MM.1S (cell line): ENCODE results near the gene NRXN3.

ENCODE experiments used
- DNase-seq: peaks from one replicate; pipeline ENCODE4 v3.0.0-alpha.2; 2015
- H2AFZ ChIP-seq: fragments of 300-600 bp; sonication (generic); 2 replicates; pipeline ENCODE4 v1.6.0; 2016; ENCODE audit warnings: antibody characterized with exemption, low read length
- H3F3A ChIP-seq: fragments of 300-600 bp; sonication (generic); 2 replicates; pipeline ENCODE4 v1.6.1; 2016; ENCODE audit warnings: mild to moderate bottlenecking, antibody characterized with exemption, low read length, moderate library complexity, mixed read lengths; ENCODE audit not compliant: insufficient read depth
- H3K27ac ChIP-seq: fragments of 300-600 bp; sonication (generic); 2 replicates; pipeline ENCODE4 v1.5.1; 2016; ENCODE audit warnings: mild to moderate bottlenecking, low read length
- H3K27me3 ChIP-seq: fragments of 300-600 bp; sonication (generic); replicated peaks from 2 replicates; pipeline ENCODE4 v1.6.0; 2016; ENCODE audit warnings: low read length; ENCODE audit not compliant: insufficient read depth
- H3K36me3 ChIP-seq: fragments of 300-600 bp; sonication (generic); replicated peaks from 2 replicates; pipeline ENCODE4 v1.6.1; 2016; ENCODE audit warnings: mild to moderate bottlenecking, low read length, mixed read lengths; ENCODE audit not compliant: insufficient read depth
- H3K4me1 ChIP-seq: fragments of 300-600 bp; sonication (generic); 2 replicates; pipeline ENCODE4 v1.6.1; 2016; ENCODE audit warnings: low read length, mixed read lengths
- H3K4me2 ChIP-seq: fragments of 300-600 bp; sonication (generic); 2 replicates; pipeline ENCODE4 v1.6.0; 2016; ENCODE audit warnings: low read depth, low read length
- H3K4me3 ChIP-seq: fragments of 300-600 bp; sonication (generic); 2 replicates; pipeline ENCODE4 v1.5.1; 2016; ENCODE audit warnings: low read length, mixed read lengths
- H3K79me2 ChIP-seq: fragments of 300-600 bp; sonication (generic); 2 replicates; pipeline ENCODE4 v1.6.1; 2016; ENCODE audit warnings: mixed run types, low read length, mixed read lengths
- H3K9ac ChIP-seq: fragments of 300-600 bp; sonication (generic); 2 replicates; pipeline ENCODE4 v1.6.1; 2016; ENCODE audit warnings: low read length, mixed read lengths
- H3K9me2 ChIP-seq: fragments of 300-600 bp; sonication (generic); replicated peaks from 2 replicates; pipeline ENCODE4 v1.6.1; 2016; ENCODE audit warnings: mild to moderate bottlenecking, low read length, mixed read lengths; ENCODE audit not compliant: insufficient read depth
- H3K9me3 ChIP-seq: fragments of 300-600 bp; sonication (generic); replicated peaks from 2 replicates; pipeline ENCODE4 v1.6.1; 2016; ENCODE audit warnings: mild to moderate bottlenecking, low read length, mixed read lengths; ENCODE audit not compliant: insufficient read depth
- H4K20me1 ChIP-seq: fragments of 300-600 bp; sonication (generic); 2 replicates; pipeline ENCODE4 v1.6.1; 2016; ENCODE audit warnings: mild to moderate bottlenecking, low read length, moderate library complexity, mixed read lengths; ENCODE audit not compliant: insufficient read depth
- EZH2 ChIP-seq: fragments of 300-600 bp; sonication (generic); optimal IDR thresholded peaks from 2 replicates; pipeline ENCODE3; 2017; ENCODE audit warnings: low read depth, mild to moderate bottlenecking, antibody characterized with exemption, low read length, mixed read lengths
- EZH2phosphoT487 ChIP-seq: fragments of 300-600 bp; sonication (generic); IDR thresholded peaks from 2 replicates; pipeline ENCODE4 v1.6.1; 2018; ENCODE audit warnings: antibody characterized with exemption, low read length
- TF ChIP-seq, protein P1 (sequence below): fragments of 300-600 bp; sonication (generic); IDR thresholded peaks from 2 replicates; pipeline ENCODE4 v1.5.1; 2016; ENCODE audit warnings: antibody characterized with exemption, low read length, mixed read lengths

Gene NRXN3

DNA sequence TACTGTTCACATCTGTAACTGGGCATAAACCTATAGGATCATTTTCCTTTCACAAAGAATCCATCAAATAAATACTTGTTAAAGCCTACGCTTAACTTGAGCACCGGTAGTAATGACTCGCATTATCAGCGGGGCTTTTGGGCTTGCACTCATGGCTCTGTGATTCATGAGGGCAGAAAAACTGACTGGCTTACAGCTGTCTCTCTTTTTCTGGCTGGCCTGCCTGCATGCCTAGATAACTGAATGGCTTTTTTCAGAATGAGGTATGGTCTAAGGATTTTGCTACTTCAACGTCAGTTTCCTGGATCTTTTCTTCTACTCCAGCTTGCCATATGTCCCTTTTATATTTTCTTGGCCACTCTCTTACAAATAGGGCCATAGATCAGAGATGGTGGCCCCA lies 531.1 kb downstream of the NRXN3 start:
- no peaks in the 10 kb centered on the region for H3K9me2 ChIP-seq
- H3K36me3 ChIP-seq = no peaks in the 10 kb centered on the region
- no peak overlapping the region for H2AFZ ChIP-seq
- H3K27ac ChIP-seq = no peak overlapping the region
- H3K27me3 ChIP-seq = no peaks in the 10 kb centered on the region
- H3K9me3 ChIP-seq = no peaks in the 10 kb centered on the region
- H4K20me1 ChIP-seq = no peaks in the 10 kb centered on the region
- no peak for TF ChIP-seq EZH2
- no peak for TF ChIP-seq EZH2phosphoT487
- TF ChIP-seq, protein P1, sequence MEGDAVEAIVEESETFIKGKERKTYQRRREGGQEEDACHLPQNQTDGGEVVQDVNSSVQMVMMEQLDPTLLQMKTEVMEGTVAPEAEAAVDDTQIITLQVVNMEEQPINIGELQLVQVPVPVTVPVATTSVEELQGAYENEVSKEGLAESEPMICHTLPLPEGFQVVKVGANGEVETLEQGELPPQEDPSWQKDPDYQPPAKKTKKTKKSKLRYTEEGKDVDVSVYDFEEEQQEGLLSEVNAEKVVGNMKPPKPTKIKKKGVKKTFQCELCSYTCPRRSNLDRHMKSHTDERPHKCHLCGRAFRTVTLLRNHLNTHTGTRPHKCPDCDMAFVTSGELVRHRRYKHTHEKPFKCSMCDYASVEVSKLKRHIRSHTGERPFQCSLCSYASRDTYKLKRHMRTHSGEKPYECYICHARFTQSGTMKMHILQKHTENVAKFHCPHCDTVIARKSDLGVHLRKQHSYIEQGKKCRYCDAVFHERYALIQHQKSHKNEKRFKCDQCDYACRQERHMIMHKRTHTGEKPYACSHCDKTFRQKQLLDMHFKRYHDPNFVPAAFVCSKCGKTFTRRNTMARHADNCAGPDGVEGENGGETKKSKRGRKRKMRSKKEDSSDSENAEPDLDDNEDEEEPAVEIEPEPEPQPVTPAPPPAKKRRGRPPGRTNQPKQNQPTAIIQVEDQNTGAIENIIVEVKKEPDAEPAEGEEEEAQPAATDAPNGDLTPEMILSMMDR = no peak
- no peak overlapping the region for H3K9ac ChIP-seq
- no peak for DNase-seq
- no peak overlapping the region for H3K4me2 ChIP-seq
- no peak overlapping the region for H3K4me3 ChIP-seq
- H3K4me1 ChIP-seq = no peaks in the 10 kb centered on the region
- H3K79me2 ChIP-seq = no peaks in the 10 kb centered on the region
- H3F3A ChIP-seq = no peaks in the 10 kb centered on the region

DNA sequence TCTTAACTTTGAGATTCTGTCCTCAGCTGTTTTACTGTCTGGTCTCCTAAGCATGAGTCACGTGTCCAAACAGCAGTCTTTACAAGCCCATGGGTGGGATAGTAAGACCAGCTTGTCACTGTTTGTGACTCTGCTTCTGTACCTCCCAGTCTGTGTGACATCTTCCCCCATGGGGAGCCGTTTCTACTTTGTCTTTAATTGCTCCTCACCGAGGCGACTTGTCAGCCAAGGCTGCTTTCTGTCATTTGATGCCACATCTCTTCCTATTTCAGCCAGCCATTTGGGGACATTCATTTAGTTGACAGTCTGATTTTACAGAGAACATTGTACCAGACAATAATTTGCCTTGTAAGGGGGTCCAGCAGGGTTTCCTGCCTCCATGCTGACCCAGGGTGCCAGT lies 534.8 kb downstream of the NRXN3 start:
- H3K9me3 ChIP-seq = no peaks in the 10 kb centered on the region
- DNase-seq = no peak
- no peak overlapping the region for H2AFZ ChIP-seq
- no peaks in the 10 kb centered on the region for H3F3A ChIP-seq
- no peak overlapping the region for H3K4me2 ChIP-seq
- no peaks in the 10 kb centered on the region for H3K36me3 ChIP-seq
- no peaks in the 10 kb centered on the region for H3K79me2 ChIP-seq
- no peaks in the 10 kb centered on the region for H4K20me1 ChIP-seq
- no peaks in the 10 kb centered on the region for H3K27me3 ChIP-seq
- H3K9ac ChIP-seq = no peak overlapping the region
- no peak for TF ChIP-seq EZH2phosphoT487
- TF ChIP-seq, protein P1 = no peak
- no peak for TF ChIP-seq EZH2
- H3K4me3 ChIP-seq = no peak overlapping the region
- H3K4me1 ChIP-seq = no peaks in the 10 kb centered on the region
- H3K27ac ChIP-seq = no peak overlapping the region
- H3K9me2 ChIP-seq = no peaks in the 10 kb centered on the region

DNA sequence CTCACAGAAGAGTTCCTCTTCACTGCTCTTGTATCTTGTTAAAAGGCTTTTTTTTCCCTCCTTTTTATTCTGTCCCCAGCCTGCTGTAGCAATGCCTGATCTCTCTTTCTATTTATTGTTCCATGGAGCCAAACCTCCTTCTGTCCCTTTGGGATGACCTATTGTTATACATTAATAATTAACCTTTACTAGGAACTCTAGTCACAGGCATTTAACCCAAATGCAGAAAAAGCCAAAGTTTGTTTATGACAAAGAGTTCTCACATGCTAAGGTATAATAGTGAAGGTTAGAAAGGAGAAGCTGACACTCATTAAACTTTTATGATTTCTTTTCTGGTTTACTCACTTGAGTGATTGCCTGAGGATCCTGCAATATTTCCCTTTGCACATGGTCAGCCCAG lies 535.8 kb downstream of the NRXN3 start:
- no peaks in the 10 kb centered on the region for H3K36me3 ChIP-seq
- H2AFZ ChIP-seq = no peak overlapping the region
- DNase-seq = no peak
- H3K79me2 ChIP-seq = no peaks in the 10 kb centered on the region
- H3K27me3 ChIP-seq = no peaks in the 10 kb centered on the region
- H3F3A ChIP-seq = no peaks in the 10 kb centered on the region
- TF ChIP-seq, protein P1 = no peak
- TF ChIP-seq EZH2 (no peak), EZH2phosphoT487 (no peak)
- H3K9me3 ChIP-seq = no peaks in the 10 kb centered on the region
- H4K20me1 ChIP-seq = no peaks in the 10 kb centered on the region
- H3K4me2 ChIP-seq = no peak overlapping the region
- H3K27ac ChIP-seq = no peak overlapping the region
- no peak overlapping the region for H3K4me3 ChIP-seq
- no peaks in the 10 kb centered on the region for H3K9me2 ChIP-seq
- no peak overlapping the region for H3K9ac ChIP-seq
- H3K4me1 ChIP-seq = no peaks in the 10 kb centered on the region
